Measurements from ENCODE around the gene TUBGCP6.

TUBGCP6 gene

GRCh38 chr22:50222508-50222907 lies 22.3 kb downstream of the TUBGCP6 start:
- TF ChIP-seq GATA2 (IDR thresholded peaks at IDR 0.05; ENCODE audit: low read depth, low read length): no peak
- TF ChIP-seq GATA3 (IDR thresholded peaks at IDR 0.05; ENCODE audit: low read depth, low read length): no peak

- TF ChIP-seq GATA2 (IDR thresholded peaks at IDR 0.05; ENCODE audit: low read depth, low read length): no peak
- no peak for TF ChIP-seq GATA3 (IDR thresholded peaks at IDR 0.05; ENCODE audit: low read depth, low read length)
Measured at GRCh38 chr22:50221410-50222300, 23.2 kb downstream of the TUBGCP6 start.

GRCh38 chr22:50220603-50221409 lies 24.0 kb downstream of the TUBGCP6 start:
- TF ChIP-seq GATA3 (IDR thresholded peaks at IDR 0.05; ENCODE audit: low read depth, low read length): no peak
- TF ChIP-seq GATA2 (IDR thresholded peaks at IDR 0.05; ENCODE audit: low read depth, low read length): no peak

GRCh38 chr22:50219800-50220602 lies 24.8 kb downstream of the TUBGCP6 start:
- TF ChIP-seq GATA3 (IDR thresholded peaks at IDR 0.05; ENCODE audit: low read depth, low read length) (no peak), GATA2 (IDR thresholded peaks at IDR 0.05; ENCODE audit: low read depth, low read length) (no peak)

GRCh38 chr22:50218996-50219727 lies 25.7 kb downstream of the TUBGCP6 start:
- TF ChIP-seq GATA2 (IDR thresholded peaks at IDR 0.05; ENCODE audit: low read depth, low read length) (no peak), GATA3 (IDR thresholded peaks at IDR 0.05; ENCODE audit: low read depth, low read length) (no peak)

GRCh38 chr22:50218153-50218995 lies 26.4 kb downstream of the TUBGCP6 start:
- TF ChIP-seq GATA2 (IDR thresholded peaks at IDR 0.05; ENCODE audit: low read depth, low read length) (no peak), GATA3 (IDR thresholded peaks at IDR 0.05; ENCODE audit: low read depth, low read length) (no peak)

- TF ChIP-seq GATA3 (IDR thresholded peaks at IDR 0.05; ENCODE audit: low read depth, low read length) (no peak), GATA2 (IDR thresholded peaks at IDR 0.05; ENCODE audit: low read depth, low read length) (no peak)
Measured at GRCh38 chr22:50217543-50218152, 27.2 kb downstream of the TUBGCP6 start.

GRCh38 chr22:50216684-50217520 lies 27.9 kb downstream of the TUBGCP6 start:
- no peak for TF ChIP-seq GATA2 (IDR thresholded peaks at IDR 0.05; ENCODE audit: low read depth, low read length)
- TF ChIP-seq GATA3 (IDR thresholded peaks at IDR 0.05; ENCODE audit: low read depth, low read length): no peak

- TF ChIP-seq GATA2 (IDR thresholded peaks at IDR 0.05; ENCODE audit: low read depth, low read length) (no peak), GATA3 (IDR thresholded peaks at IDR 0.05; ENCODE audit: low read depth, low read length) (no peak)
Measured at GRCh38 chr22:50216055-50216683, 28.7 kb downstream of the TUBGCP6 start.

GRCh38 chr22:50215297-50216054 lies 29.3 kb downstream of the TUBGCP6 start:
- TF ChIP-seq GATA3 (IDR thresholded peaks at IDR 0.05; ENCODE audit: low read depth, low read length): no peak
- TF ChIP-seq GATA2 (IDR thresholded peaks at IDR 0.05; ENCODE audit: low read depth, low read length): no peak
